Renal cortex interstitium (tissue), 11 donors: ENCODE results near the gene CDHR2. TPM values are rescaled to one million over a fixed set of nuclear protein-coding genes. Genes with fewer than 3 reads are reported as not detected.

ENCODE experiments used
- DNase-seq, 11 donors: peaks; one replicate each; pipeline ENCODE4 v3.0.0-alpha.2; 2013; ENCODE audit warnings: low read depth in 9 of 11, low spot score in 4 of 11; ENCODE audit errors: extremely low read depth in 1 of 11
- polyA plus RNA-seq, 3 donors: library from polyadenylated mRNA; unstranded; fragments of 120-200 nt; gene quantifications; one replicate each; pipeline ENCODE4 v1.2.1, GENCODE V29; 2013; ENCODE audit not compliant: insufficient read length in 3 of 3

Gene CDHR2
- polyA plus RNA-seq, 3 donors, result 21.5 to 25.8 (median 24.4) TPM

- no peak for DNase-seq
These were observed 4.3 kb downstream of the CDHR2 start for GRCh38 chr5:176553260-176554085.

GRCh38 chr5:176557846-176558245 is 8.7 kb downstream of the CDHR2 start:
- DNase-seq, result no peak

GRCh38 chr5:176559683-176560082 is 10.5 kb downstream of the CDHR2 start:
- no peak for DNase-seq

- no peak for DNase-seq
These were observed 11.2 kb downstream of the CDHR2 start for GRCh38 chr5:176560364-176560763.

- DNase-seq, result no peak
These were observed 12.1 kb downstream of the CDHR2 start for GRCh38 chr5:176561259-176561658.

GRCh38 chr5:176562189-176562588 is 13.0 kb downstream of the CDHR2 start:
- no peak for DNase-seq

GRCh38 chr5:176564002-176564401 is 14.9 kb downstream of the CDHR2 start:
- DNase-seq, result no peak

- DNase-seq, result no peak
These were observed 16.7 kb downstream of the CDHR2 start for GRCh38 chr5:176565760-176566288.

GRCh38 chr5:176568657-176569056 is 19.5 kb downstream of the CDHR2 start:
- DNase-seq, result no peak

GRCh38 chr5:176570044-176570443 is 20.9 kb downstream of the CDHR2 start:
- no peak for DNase-seq

GRCh38 chr5:176573564-176574296 is 24.6 kb downstream of the CDHR2 start:
- DNase-seq, result peak in 3 of 11 donors; percentile 21 to 44 (median 42)

GRCh38 chr5:176574297-176574591 is 25.1 kb downstream of the CDHR2 start:
- DNase-seq, result no peak

- no peak for DNase-seq
These were observed 25.9 kb downstream of the CDHR2 start for GRCh38 chr5:176575066-176575465.

GRCh38 chr5:176575488-176576422 is 26.6 kb downstream of the CDHR2 start:
- DNase-seq, result no peak

- DNase-seq, result peak in 9 of 11 donors; percentile 30 to 68 (median 49)
These were observed 28.4 kb downstream of the CDHR2 start for GRCh38 chr5:176577312-176578176.

GRCh38 chr5:176578391-176578808 is 29.3 kb downstream of the CDHR2 start:
- DNase-seq, result peak in 8 of 11 donors; percentile 28 to 63 (median 47)

GRCh38 chr5:176579323-176579722 is 30.2 kb downstream of the CDHR2 start:
- DNase-seq, result no peak

- DNase-seq, result no peak
These were observed 32.2 kb downstream of the CDHR2 start for GRCh38 chr5:176581361-176581760.
